Nephron (organoid): Measurements from ENCODE around the gene GRIN1.

Experiments used
- H3K27ac Mint-ChIP-seq, 3 experiments: 2 replicates each; pipeline ENCODE4 v1.8.0; 2020; ENCODE audit warnings: mixed read lengths in 3 of 3, mild to moderate bottlenecking in 2 of 3, moderate library complexity in 1 of 3
- H3K27me3 Mint-ChIP-seq: 2 replicates; pipeline ENCODE4 v1.8.0; 2021; ENCODE audit warnings: low read depth, mild to moderate bottlenecking, moderate library complexity, mixed read lengths
- H3K36me3 Mint-ChIP-seq: 2 replicates; pipeline ENCODE4 v1.8.0; 2020; ENCODE audit warnings: low read depth, mixed read lengths
- H3K4me1 Mint-ChIP-seq: 2 replicates; pipeline ENCODE4 v1.8.0; 2020; ENCODE audit warnings: mixed read lengths
- H3K4me3 Mint-ChIP-seq, 3 experiments: 2 replicates each; pipeline ENCODE4 v1.8.0; 2020; ENCODE audit warnings: mild to moderate bottlenecking in 3 of 3, mixed read lengths in 3 of 3, moderate library complexity in 2 of 3
- H3K9me3 Mint-ChIP-seq: 2 replicates; pipeline ENCODE4 v1.8.0; 2020; ENCODE audit warnings: mixed read lengths
- TF ChIP-seq, protein P1 (sequence below), 3 experiments: fragments of 200-600 bp; sonication (generic); IDR thresholded peaks; one replicate each; pipeline ENCODE4 v1.5.0; 2021; ENCODE audit warnings: antibody characterized with exemption in 3 of 3; ENCODE audit not compliant: unreplicated experiment in 3 of 3

Gene GRIN1

DNA sequence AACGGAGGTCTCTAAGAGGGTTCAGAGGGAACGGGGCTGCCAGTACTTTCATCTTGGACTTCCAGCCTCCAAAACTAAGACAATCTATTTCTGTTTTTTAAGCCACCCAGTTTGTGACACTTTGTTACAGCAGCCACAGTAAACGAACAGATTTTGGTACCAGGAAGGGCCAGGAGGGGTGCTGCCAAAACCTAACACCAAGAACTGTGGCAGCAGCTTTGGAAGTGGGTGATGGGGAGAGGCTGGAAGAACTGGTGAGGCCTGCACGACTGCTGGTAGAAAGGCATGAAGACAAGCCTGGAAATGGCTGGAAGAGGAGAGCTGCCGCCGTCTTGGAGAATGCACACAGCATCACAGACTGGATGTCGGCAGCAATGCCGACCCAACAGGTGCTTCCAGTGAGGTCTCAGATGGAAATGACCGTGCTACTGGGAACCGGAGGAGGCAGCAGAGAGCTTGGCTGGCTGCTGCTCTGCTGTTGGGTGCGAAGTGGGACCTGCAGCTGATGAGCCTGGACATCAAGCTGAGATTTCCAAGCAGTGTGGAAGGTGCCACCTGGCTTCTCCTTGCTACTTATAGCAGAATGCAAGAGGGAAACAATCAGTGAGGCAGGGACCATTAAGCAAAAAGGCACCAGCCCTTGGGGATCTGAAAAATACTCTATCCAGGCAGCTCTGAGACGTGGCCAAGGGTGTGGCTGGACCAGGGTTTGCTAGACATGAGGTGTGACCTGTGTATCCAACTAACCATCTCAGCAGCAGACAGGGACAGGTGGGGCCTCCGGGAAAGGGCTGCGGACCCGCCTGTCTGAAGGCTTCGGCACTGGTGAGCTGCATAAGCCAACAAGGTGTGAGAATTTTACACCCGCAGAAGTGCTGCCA is 37.6 kb downstream of the GRIN1 start:
- H3K27me3 Mint-ChIP-seq, result peaks cover 33% of the 10 kb centered on the region
- TF ChIP-seq, protein P1, sequence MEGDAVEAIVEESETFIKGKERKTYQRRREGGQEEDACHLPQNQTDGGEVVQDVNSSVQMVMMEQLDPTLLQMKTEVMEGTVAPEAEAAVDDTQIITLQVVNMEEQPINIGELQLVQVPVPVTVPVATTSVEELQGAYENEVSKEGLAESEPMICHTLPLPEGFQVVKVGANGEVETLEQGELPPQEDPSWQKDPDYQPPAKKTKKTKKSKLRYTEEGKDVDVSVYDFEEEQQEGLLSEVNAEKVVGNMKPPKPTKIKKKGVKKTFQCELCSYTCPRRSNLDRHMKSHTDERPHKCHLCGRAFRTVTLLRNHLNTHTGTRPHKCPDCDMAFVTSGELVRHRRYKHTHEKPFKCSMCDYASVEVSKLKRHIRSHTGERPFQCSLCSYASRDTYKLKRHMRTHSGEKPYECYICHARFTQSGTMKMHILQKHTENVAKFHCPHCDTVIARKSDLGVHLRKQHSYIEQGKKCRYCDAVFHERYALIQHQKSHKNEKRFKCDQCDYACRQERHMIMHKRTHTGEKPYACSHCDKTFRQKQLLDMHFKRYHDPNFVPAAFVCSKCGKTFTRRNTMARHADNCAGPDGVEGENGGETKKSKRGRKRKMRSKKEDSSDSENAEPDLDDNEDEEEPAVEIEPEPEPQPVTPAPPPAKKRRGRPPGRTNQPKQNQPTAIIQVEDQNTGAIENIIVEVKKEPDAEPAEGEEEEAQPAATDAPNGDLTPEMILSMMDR (IDR thresholded peaks at IDR 0.05; ENCODE audit: unreplicated experiment in 3 of 3), result peak; percentile 41 to 55 (median 55)
- peak overlapping the region in 1 of 3 experiments; percentile 38 for H3K4me3 Mint-ChIP-seq
- peaks cover 14% of the 10 kb centered on the region for H3K36me3 Mint-ChIP-seq
- H3K4me1 Mint-ChIP-seq, result no peaks in the 10 kb centered on the region
- H3K9me3 Mint-ChIP-seq, result no peaks in the 10 kb centered on the region
- no peak overlapping the region for H3K27ac Mint-ChIP-seq

DNA sequence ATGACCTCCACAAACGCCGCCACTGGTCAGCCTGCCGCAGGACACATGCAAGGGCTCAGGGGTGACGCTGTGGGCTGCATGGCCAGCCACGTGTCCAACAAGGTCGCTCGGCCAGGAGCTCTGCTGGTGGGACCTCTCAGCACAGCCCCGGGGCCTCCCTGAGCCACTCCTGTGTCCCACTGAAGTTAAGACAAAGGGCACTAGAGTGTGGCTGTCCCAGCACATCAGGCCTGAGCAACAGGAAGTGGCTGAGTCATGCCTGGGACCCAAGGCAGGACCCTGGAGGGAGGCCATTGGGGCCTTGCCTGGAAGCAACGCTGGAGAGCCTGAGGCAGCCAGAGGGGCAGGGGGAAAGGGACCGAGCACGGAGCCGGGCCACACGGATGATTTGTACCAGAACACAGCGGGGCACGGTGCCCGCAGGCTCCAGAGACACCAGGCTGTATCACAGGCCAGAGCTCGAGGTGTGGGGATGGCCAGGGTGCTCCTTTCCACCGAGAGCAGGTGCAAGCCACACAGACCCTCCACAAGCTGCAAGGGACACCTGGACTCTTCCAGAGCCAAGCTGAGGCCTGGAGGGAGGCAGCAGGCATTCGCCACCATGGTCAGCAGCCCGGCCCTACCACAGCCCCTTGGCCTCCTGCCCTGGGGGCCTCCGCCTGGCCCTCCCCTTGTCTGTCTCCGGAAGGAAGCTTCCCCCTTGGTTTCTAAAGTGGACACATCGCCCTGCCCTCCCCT is 39.4 kb downstream of the GRIN1 start:
- no peaks in the 10 kb centered on the region for H3K9me3 Mint-ChIP-seq
- TF ChIP-seq, protein P1 (IDR thresholded peaks at IDR 0.05; ENCODE audit: unreplicated experiment in 3 of 3), result no peak

DNA sequence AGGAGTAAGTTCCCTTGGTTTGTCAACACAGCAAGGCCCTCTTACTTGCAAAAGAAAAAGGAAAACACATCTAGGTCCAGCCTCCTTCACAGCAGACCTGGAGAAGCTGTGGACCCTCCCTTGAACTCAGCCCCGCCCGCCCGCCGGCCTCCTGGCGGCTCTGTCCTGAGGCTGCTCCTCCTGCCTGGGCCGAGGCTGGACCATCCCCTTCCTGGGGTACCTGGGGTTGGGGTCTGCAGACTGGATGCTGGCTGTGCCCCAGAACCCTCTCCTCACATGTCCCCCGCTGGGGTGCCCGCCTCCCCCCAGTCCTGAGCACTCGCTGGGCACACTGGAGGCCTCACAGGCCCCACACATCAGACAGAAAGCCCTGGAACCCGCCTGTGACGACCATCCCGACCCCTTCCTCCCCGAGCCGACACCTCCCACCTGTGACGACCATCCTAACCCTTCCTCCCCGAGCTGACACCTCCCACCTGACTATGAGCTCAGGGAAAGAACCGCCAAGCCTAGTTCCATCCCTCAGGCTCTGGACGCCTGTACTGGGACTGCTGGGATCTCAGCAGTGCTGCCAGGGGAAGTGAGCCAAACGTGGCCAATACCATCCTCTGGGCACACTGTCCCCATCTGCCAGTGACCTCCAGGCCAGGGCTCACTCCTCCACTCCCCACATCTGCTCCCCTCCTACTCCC is 40.1 kb downstream of the GRIN1 start:
- Mint-ChIP-seq H3K4me3 (no peak overlapping the region), H3K36me3 (peaks cover 19% of the 10 kb centered on the region), H3K9me3 (no peaks in the 10 kb centered on the region), H3K27ac (no peak overlapping the region), H3K27me3 (peaks cover 11% of the 10 kb centered on the region), H3K4me1 (no peaks in the 10 kb centered on the region)
- TF ChIP-seq, protein P1 (IDR thresholded peaks at IDR 0.05; ENCODE audit: unreplicated experiment in 3 of 3), result no peak

More for the DNA sequence above, 39.4 kb downstream of the GRIN1 start:
- no peaks in the 10 kb centered on the region for H3K4me1 Mint-ChIP-seq
- peaks cover 18% of the 10 kb centered on the region for H3K36me3 Mint-ChIP-seq
- peaks cover 15% of the 10 kb centered on the region for H3K27me3 Mint-ChIP-seq
- H3K27ac Mint-ChIP-seq, result no peak overlapping the region
- H3K4me3 Mint-ChIP-seq, result no peak overlapping the region

DNA sequence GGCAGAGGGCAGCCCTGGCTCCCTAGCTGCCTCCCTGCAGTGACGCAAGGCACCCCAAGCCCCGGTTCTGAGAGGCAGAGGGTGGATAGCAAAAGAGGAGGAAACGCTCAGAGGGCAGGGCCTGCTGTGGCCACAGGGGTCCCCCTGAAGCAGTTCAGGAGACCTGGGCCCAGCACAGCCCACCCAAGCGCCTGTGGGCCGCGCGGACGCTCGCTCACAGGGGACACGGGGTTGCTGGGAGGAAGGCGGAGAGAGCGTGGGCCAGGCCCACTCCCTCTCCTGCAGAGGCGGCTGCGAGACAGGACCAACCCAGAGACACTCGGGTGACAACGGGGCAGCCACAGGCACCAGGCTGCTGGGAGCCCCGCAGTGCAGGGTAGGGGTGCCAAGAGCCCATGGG is 40.8 kb downstream of the GRIN1 start:
- no peaks in the 10 kb centered on the region for H3K4me1 Mint-ChIP-seq
- no peaks in the 10 kb centered on the region for H3K9me3 Mint-ChIP-seq
- TF ChIP-seq, protein P1 (IDR thresholded peaks at IDR 0.05; ENCODE audit: unreplicated experiment in 3 of 3), result no peak
- H3K36me3 Mint-ChIP-seq, result peaks cover 24% of the 10 kb centered on the region
- H3K27ac Mint-ChIP-seq, result no peak overlapping the region
- no peak overlapping the region for H3K4me3 Mint-ChIP-seq
- peaks cover 11% of the 10 kb centered on the region for H3K27me3 Mint-ChIP-seq

DNA sequence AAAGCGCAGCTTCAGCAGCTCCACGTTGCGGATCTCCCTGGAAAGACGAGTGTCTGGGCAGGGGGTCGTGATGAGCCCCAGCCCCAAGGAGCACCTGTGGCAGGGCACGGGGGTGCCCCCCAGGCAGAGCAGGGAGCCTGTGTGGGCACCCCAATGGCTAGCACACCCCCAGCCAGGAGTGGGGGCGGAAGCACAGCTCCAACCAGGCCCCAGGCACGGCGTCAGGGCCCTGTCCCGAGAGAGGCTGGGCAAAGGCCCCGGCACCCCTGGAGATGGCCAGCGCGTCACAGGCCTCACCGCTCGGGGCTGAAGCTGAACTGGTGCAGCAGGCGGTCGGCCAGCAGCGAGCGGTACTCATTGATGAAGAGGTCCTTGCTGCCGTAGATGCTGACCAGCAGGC is 41.5 kb downstream of the GRIN1 start:
- no peak overlapping the region for H3K27ac Mint-ChIP-seq
- no peak overlapping the region for H3K4me3 Mint-ChIP-seq
- TF ChIP-seq, protein P1 (IDR thresholded peaks at IDR 0.05; ENCODE audit: unreplicated experiment in 3 of 3), result no peak
- H3K36me3 Mint-ChIP-seq, result peaks cover 24% of the 10 kb centered on the region
- H3K9me3 Mint-ChIP-seq, result no peaks in the 10 kb centered on the region
- peaks cover 7% of the 10 kb centered on the region for H3K27me3 Mint-ChIP-seq
- no peaks in the 10 kb centered on the region for H3K4me1 Mint-ChIP-seq
